HG03558 (cell line): Measurements from ENCODE around the gene TEX264.

Experiments used
- ATAC-seq: cut with Tn5 transposase; IDR thresholded peaks from one replicate; pipeline ENCODE4 v1.9.1; 2021; ENCODE audit warnings: moderate number of reproducible peaks; ENCODE audit not compliant: unreplicated experiment; ENCODE audit errors: extremely low read depth

TEX264 gene

GRCh38 chr3:51712511-51712931 is 41.5 kb downstream of the TEX264 start:
- ATAC-seq = no peak

GRCh38 chr3:51712963-51713362 is 41.9 kb downstream of the TEX264 start:
- no peak for ATAC-seq

GRCh38 chr3:51715231-51715976 is 44.4 kb downstream of the TEX264 start:
- no peak for ATAC-seq

GRCh38 chr3:51715977-51716294 is 44.9 kb downstream of the TEX264 start:
- no peak for ATAC-seq

- ATAC-seq = no peak
Measured at GRCh38 chr3:51716805-51717204, 45.8 kb downstream of the TEX264 start.

- ATAC-seq = no peak
Measured at GRCh38 chr3:51717446-51717845, 46.4 kb downstream of the TEX264 start.

- no peak for ATAC-seq
Measured at GRCh38 chr3:51717947-51718346, 46.9 kb downstream of the TEX264 start.

DNA sequence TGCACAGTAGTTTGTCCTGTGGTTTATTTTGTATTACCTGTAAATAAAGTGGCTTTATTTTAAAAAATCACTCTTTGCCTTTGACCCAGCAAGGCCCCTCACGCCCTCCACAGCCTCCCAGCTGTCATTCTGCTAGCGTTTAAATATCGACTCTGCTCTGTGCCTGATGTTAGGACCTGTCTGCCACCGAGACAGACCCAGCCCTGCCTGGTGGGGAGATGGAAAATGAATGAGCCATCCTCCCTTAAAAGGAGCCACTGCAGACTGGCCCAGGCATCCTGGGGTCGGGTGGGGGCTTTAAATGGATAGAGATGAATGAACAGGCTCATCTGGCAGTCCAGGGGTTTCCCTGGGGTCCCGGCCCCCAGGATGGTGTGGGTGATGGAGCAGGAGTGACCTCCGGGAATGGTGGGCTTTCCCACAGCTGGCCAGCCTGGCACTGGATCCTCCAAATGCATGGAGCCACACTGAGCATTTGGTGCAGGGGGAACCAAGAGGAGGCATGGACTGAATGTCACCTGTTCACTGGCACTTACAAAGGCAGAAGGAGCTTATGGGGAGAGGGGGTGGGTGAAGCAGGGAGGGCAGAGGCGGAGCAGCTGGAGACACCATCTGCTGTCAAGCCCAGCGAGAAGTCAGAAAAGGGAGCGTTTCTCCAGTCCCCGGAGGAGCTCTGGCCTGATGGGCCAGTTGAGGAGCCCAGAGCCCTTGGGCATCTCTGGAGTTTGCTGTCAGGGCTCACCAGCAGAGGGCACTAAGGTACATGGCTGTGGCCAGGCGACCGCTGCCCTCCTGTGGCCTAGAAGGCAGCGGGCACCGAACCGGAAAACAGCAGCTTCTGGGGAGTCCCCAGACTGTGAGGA is 47.7 kb downstream of the TEX264 start:
- no peak for ATAC-seq

GRCh38 chr3:51719410-51720025 is 48.5 kb downstream of the TEX264 start:
- no peak for ATAC-seq

DNA sequence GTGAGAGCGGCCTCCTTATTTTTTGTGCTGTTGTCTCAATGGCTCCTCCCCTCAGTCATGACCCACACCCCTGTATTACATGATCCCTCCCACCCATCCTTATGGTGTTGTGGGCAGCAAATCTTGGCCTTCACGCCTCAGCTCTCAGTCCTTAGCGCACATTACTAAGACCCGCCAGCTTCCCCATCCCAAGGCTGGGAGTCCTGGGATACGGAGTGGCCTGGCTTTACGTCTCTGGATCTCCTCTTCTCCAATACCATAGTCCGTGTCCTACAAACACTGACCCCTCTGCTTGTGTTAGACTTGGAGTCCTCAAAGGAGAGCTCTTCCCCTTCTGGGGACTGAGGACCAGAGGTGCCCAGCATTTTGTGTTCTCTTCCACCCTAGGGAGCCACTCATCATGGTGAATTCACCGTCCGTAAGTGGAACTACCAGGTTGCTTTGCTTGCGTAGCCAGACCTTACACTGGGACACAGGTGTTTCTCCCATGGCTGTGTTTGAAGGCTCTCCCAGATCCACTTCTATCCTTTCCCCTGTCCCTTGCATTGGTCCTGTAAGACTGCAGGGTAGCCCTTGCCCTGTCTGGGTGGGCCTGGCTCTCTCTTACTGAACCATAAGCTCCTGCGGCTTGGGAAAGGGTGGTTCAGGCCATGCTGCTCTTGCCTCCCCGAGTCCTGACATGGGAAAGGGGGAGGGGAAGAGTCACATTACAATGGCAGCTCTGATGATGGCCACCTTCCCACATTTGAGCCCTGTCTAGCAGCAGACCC is 49.4 kb downstream of the TEX264 start:
- ATAC-seq = no peak

- no peak for ATAC-seq
Measured at GRCh38 chr3:51721062-51721745, 50.2 kb downstream of the TEX264 start.

DNA sequence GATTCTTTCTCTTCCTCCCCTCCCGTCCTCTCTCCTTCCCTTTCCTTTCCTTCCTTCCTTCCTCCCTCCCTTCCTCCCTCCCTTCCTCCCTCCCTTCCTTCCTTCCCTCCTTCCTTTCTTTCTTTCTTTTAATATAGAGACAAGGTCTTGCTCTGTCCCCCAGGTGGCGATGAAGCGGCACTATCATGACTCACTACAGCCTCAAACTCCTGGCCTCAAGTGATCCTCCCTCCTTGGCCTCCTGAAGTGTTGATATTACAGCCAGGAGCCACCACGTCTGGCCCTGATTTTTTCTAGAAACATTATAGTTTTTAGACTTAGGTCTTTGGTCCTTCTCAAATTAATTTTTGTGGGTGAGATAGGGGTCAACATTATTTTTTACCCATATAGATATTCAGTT is 51.3 kb downstream of the TEX264 start:
- ATAC-seq = no peak

- ATAC-seq = no peak
Measured at GRCh38 chr3:51727500-51727899, 56.4 kb downstream of the TEX264 start.

DNA sequence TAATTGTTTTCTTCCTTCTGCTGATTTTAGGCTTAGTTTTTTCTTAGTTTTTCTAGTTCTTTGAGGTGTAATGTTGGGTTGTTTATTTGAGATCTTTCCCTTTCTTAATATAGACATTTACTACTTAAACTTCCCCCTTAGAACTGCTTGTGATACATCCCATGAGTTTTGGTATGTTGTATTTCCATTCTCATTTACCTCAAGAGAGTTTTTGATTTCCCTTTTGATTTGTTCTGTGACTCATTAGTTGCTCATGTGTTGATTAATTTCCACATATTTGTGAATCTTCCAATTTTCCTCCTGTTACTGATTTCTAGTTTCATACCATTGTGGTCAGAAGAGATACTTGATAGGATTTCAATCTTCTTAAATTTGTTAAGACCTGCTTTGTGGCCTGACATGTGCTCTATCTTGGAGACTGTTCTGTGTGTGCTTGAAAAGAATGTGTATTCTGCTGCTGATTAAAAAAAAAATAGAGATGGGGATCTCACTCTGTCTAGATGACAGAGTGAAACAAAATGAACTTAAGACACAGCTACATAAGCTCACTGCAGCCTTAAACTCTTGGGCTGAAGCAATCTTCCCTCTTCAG is 58.1 kb downstream of the TEX264 start:
- ATAC-seq = no peak

GRCh38 chr3:51733859-51734571 is 63.0 kb downstream of the TEX264 start:
- ATAC-seq = no peak

GRCh38 chr3:51734572-51734907 is 63.5 kb downstream of the TEX264 start:
- ATAC-seq = no peak

GRCh38 chr3:51735039-51735438 is 64.0 kb downstream of the TEX264 start:
- no peak for ATAC-seq

- ATAC-seq = no peak
Measured at GRCh38 chr3:51735950-51736349, 64.9 kb downstream of the TEX264 start.

DNA sequence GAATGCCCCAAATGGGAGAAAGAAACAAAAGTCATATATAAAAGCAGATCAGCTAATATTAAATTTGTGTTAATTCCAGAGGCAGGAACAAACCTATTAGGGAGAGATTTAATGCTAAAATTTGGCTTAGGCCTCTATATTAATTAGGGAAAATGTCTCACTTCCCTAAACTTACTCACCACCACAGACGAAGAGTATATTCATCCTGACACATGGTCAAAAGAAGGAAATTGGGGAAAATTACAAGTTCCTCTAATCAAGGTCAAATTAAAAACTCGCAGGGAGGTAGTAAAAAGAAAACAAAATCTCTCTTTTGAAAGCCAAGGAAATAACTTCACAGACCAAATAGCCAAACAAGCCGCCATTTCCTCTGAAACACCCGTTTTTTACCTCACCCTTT is 68.1 kb downstream of the TEX264 start:
- no peak for ATAC-seq
